Measurements from ENCODE around the gene ZBTB7C. TPM values are rescaled to one million over a fixed set of nuclear protein-coding genes. Genes with fewer than 3 reads are reported as not detected.

The ZBTB7C gene
- total and polyA plus RNA-seq, 2 of the 8 experiments (the other 6 are each of a cell fraction or from before 2014, with no cell fraction given) = 0.15 to 0.45 TPM

Small RNAs within 50 kb of the gene (small RNA-seq; reads per million reads assigned to genes)
- gene RNU6-708P (ENCODE audit: insufficient read depth) = not detected

Other genes starting within 250 kb of the ZBTB7C start
- 17.8 and 22.0 TPM in 2 replicates for gene CTIF, start 129.6 kb upstream of the ZBTB7C start, total RNA-seq (2021; fragmentation: NEBNext Ultra II Directional; extraction: Animal tissue kit (Norgen Biotek cat#: 25700))
- 9.0 and 9.3 TPM in 2 replicates for gene CTIF, start 129.6 kb upstream of the ZBTB7C start, polyA plus RNA-seq (2011; rRNA removed)